HG03135 (cell line): Measurements from ENCODE around the gene SPRED2.

Experiments used
- ATAC-seq: cut with Tn5 transposase; IDR thresholded peaks from one replicate; pipeline ENCODE4 v1.9.1; 2021; ENCODE audit warnings: mild to moderate bottlenecking, moderate library complexity; ENCODE audit not compliant: unreplicated experiment

SPRED2 gene

DNA sequence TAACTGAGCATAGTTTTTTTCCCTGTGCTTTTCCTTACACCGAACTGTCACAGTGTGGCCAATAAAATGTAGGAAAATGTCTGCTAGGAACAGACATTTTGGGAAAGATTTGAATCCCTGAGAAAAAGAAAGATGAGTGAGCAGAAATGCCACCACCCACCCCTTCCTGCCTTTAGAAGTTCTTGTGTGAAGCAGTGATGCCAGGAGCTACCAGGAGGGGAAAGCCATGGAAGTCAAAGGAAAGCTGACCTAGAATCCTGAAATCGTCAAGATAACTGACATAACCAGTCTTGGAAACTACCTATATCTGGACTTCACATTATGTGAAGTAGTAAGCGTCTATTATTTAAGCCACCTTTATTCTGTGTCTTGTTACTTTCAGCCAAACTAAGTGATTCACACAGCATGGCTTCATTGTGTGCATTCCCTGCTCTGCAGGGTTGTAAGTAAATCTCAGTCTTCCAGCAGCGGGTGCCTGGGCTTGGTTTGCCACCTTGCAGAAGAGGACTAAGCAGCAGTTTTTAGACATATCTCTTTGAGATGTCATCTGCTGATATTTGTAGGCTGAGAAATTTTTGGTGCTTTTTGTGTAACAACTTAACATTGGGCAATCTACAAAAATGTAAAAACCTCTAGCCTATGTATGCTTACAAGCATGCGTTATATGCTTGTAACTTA is 11.2 kb upstream of the SPRED2 start:
- no peak for ATAC-seq

DNA sequence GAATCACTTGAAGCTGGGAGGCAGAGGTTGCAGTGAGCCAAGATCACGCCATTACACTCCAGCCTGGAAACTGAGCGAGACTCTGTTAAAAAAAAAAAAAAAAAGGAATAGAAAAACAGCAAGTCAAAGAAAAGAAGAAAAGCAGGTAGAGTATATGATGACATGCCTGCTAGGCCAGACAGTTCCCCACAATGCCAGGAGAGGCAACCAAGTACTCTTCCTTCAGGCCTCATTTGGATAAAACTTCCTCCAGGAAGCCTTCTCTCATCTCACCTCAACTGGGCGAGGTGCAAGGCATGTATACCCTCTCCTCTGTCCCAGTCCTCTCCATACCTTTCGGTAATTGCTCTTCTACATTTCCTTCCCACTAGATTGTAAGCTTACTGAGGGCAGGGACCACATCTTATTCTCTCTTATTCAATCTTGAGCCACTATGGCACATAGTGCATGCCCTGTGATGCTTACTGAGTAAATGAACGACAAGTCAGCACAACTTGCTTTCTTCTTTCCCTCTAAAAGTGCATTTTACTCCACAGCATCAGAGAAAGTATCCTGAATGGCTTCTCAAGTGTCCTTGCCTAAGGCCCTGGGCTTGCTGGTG is 10.1 kb upstream of the SPRED2 start:
- ATAC-seq: no peak

- ATAC-seq: no peak
Measured at GRCh38 chr2:65438137-65438899, 5.9 kb upstream of the SPRED2 start.

DNA sequence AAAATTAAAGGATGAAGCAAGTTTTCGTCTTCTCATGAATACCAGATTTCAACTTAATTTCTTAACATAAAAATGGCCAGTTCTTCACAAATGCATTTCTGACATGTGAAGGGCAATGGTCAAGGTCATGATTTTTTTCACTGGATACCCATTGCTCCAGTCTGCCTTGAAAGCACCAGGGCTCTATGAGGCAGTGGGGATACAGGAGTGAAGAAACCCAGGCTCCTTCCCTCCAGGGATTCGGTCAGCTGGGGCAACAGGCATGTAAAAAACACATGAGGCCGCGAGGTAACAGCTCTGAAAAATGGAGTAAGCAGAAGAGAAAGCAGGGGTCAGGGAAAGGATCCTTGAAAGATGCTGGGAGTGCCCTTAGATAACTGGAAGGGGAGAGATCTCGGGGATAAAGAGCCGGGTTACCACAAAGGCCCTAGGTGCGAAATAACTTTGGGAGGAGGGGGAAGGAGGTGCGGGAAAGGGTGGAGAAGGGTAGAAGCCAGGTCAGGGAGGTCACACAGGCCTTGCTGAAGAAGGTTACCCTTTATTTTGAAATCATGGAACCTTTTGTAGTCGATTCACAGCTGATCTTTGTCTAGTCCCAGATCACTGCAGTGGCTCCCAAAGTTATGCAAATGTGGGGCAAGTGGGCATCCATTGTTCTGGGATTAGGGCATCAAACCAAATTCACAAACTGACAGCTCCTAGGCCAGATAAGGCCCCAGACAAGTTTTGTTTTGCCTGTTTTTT is 5.2 kb upstream of the SPRED2 start:
- no peak for ATAC-seq

GRCh38 chr2:65436824-65437221 is 4.4 kb upstream of the SPRED2 start:
- peak; percentile 59 for ATAC-seq

DNA sequence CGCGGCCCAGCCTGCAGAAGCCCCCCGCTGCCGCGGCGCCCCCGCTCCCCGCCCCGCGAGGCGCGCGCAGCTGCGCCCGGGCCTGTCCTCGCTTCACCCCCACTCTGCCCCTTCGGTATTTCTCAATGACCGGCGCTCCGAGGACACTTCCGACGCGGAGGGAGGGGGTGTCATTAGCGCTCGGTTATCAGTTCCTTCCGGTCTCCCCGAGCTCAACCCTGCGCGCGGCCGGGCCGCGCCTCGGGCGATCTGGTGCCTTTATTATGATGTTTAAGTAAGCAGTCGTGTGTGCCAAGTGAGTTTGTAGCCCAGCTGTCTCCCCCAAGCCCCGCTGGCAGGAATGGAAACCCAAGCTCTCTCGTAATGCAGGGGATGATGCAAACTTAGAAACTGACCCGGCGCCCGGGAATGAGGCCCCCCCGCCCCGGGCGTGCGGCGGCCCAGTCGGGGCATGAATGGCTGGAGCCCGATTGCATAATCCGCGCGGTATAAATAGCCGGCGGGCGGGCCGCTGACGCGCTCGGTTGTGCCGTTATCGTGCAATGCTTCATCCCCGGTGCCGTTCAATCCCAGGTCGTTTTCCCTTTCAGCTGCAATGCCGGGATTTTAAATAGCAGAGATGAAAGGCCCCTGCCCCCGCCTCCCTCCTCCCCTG is 3.9 kb upstream of the SPRED2 start:
- peak; percentile 29 for ATAC-seq

GRCh38 chr2:65435625-65436168 is 3.3 kb upstream of the SPRED2 start:
- peak; percentile 13 for ATAC-seq

DNA sequence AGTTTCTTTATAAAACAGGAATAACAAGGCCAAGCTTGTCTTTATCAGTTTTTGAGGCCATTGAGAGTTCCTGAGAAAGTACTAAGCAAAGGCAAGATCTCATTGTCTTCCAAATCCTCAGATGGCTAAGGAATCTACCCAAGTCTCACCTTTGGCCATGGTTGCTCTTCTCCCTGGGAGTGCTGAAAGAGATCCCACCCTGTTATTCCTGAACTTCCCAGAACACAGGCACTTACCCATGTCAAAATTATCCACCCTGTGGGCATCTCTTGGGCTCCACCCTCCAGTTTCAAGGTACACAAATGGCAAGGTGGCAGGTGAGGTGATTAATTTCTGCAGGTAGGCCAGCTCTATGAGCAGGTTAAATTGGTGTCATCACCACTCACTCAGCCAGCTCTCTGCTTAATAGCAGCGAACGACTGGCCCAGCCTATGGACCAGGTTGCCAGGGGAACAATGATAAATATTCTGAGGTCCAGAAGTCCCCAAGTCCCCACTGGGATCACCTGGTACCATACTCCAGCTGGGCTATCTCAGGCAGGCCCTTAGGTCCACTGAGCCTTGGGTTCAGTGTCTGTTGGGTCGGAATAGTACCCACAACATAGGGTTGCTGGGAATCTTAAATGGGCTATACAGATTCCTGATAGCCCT is 2.3 kb upstream of the SPRED2 start:
- ATAC-seq: no peak

GRCh38 chr2:65431421-65432226 is 775 bp downstream of the SPRED2 start:
- peak; percentile 38 for ATAC-seq

- peak; percentile 34 for ATAC-seq
Measured at GRCh38 chr2:65430603-65431420, 1.6 kb downstream of the SPRED2 start.

GRCh38 chr2:65429786-65430602 is 2.4 kb downstream of the SPRED2 start:
- ATAC-seq: no peak

DNA sequence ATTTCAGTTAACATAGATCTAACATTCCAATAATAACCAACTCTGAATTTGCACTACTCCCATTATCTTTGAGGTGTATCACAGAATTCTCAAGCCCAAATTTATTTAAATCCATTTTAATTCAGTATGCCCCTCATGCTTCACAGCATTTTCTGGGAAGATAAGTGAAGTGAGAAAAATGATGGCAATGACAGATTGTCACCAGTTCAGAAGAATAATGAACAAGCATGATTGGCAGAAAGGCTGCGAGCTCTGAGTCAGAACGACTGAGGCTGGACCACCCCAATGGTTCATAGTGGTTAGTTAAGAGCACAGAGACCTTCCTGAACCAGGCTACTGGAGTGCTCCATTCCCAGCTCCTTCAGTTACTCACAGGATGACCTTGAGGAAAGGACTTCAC is 4.9 kb downstream of the SPRED2 start:
- ATAC-seq: no peak

GRCh38 chr2:65425276-65425675 is 7.1 kb downstream of the SPRED2 start:
- no peak for ATAC-seq

DNA sequence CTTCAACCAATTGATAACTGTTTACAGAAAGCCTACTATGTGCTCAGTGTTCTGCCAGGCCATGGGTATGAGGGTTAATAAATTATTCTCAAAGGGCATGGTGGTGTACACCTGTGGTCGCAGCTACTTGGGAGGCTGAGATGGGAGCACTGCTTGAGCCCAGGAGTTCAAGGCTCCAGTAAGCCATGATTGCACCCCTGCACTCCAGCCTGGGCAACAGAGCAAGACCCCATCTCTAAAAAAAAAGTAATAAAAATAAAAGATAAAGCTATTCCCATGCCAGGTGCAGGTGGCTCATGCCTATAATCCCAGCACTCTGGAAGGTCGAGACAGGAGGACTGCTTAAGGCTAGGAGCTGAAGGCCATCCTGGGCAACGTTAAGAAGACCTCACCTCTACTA is 8.0 kb downstream of the SPRED2 start:
- no peak for ATAC-seq

DNA sequence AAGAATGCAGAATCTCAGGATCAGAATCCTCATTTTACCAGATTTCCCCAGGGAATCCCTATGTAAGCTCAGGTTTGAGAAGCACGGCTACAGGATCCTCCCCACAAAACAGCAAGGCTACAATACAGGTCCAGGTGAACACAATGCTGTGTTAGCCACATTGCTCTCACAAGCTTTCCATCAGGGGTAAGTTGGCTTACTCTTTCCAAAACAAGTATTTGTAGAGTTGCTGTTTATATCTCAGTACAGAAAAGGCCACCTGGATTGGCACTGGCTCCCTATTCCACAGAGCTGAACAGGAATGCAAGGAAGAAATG is 11.0 kb downstream of the SPRED2 start:
- ATAC-seq: no peak

DNA sequence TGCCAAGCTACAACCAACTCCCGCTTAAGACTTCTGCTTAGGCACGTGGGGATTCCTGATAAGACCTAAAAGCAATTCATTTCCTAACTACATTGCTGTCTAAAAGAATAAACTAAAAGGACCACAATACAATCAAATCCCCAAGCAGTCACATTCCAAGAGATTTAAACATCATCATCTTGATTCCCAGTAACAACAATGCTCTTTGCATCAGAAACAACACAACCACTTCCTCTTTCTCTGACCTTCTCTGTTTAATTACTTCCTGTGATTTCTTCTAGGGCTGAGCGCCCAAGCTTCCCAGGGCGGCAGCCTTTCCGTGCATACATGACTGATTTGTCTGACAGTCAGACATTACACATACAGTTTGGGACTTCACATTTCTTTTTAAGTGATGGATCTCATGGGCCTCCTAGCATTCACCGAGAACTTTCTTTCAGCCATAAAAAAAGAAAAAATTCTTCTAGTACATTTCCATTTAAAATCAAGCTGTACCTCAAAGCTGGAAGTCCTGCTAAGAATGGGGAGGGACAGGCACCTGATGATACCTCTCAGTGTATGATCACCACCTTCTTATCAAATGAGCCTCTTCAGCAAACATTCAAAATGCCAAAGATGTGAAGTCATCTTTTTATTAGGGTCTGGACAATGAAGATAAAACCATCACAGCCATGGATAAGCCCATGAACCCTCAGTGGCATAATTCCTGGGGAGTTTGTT is 11.5 kb downstream of the SPRED2 start:
- peak; percentile 67 for ATAC-seq

DNA sequence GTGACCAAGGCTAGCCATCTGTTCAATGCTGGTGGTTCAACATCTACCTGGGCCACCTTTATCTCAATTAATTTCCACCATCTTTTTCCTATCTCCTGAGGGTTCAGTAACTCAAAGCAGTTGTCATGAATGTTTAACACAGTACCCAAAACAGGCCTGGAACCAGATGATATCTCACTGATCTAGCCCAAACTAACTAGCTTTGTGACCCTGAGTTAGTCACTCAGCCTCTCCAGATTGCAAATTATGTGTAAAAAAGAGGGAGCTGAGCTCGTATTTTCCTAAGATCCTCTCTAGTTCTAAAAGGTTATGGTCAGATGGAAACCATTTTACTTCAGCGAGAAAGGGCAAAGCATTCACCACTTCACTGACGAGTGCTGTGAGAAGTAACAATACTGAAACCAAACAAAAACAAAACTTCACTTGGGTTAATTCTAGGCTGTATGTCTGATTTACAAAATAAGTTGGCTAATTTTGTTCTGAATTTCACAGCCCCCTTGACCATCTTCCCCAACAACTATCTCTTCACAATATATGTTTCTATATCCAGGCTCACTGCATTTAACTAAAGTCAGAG is 14.8 kb downstream of the SPRED2 start:
- ATAC-seq: no peak
